AG09309 (cell line): ENCODE results near the gene ZNF648.

Source experiments
- DNase-seq: peaks from one replicate; pipeline ENCODE4 v3.0.0-alpha.2; 2010; ENCODE audit warnings: low read depth
- H3K4me3 ChIP-seq: 2 replicates; pipeline ENCODE4 v1.5.1; 2011; ENCODE audit warnings: mild to moderate bottlenecking, low read depth, low read length, moderate library complexity; ENCODE audit not compliant: control insufficient read depth
- TF ChIP-seq, protein P1 (sequence below): IDR thresholded peaks from 2 replicates; pipeline ENCODE4 v1.5.1; 2011; ENCODE audit warnings: mild to moderate bottlenecking, low read depth, low read length, inconsistent platforms; ENCODE audit not compliant: insufficient read depth, control insufficient read depth; ENCODE audit errors: missing control alignments

Gene ZNF648

DNA sequence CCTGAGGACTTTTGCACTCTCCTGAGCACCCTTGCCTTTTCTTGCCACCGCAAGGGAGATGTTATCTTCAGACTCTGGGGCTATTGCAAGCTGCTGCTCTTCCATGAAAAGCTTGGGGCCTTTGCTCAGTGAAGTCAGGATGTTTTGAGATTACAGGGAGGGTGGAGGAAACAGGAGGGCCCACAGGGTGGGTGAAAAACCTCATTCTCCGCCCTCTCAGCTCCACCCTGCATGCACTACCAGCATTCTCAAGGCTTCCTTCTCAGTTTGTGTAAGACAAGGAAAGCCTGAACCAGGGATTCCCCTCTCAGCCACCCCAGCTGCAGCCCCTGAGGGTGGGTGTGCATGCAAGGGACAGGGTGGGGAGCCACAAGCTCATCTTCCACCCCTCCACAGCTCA is 25.8 kb upstream of the ZNF648 start:
- DNase-seq: no peak
- no peak overlapping the region for H3K4me3 ChIP-seq
- TF ChIP-seq, protein P1, sequence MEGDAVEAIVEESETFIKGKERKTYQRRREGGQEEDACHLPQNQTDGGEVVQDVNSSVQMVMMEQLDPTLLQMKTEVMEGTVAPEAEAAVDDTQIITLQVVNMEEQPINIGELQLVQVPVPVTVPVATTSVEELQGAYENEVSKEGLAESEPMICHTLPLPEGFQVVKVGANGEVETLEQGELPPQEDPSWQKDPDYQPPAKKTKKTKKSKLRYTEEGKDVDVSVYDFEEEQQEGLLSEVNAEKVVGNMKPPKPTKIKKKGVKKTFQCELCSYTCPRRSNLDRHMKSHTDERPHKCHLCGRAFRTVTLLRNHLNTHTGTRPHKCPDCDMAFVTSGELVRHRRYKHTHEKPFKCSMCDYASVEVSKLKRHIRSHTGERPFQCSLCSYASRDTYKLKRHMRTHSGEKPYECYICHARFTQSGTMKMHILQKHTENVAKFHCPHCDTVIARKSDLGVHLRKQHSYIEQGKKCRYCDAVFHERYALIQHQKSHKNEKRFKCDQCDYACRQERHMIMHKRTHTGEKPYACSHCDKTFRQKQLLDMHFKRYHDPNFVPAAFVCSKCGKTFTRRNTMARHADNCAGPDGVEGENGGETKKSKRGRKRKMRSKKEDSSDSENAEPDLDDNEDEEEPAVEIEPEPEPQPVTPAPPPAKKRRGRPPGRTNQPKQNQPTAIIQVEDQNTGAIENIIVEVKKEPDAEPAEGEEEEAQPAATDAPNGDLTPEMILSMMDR: no peak

DNA sequence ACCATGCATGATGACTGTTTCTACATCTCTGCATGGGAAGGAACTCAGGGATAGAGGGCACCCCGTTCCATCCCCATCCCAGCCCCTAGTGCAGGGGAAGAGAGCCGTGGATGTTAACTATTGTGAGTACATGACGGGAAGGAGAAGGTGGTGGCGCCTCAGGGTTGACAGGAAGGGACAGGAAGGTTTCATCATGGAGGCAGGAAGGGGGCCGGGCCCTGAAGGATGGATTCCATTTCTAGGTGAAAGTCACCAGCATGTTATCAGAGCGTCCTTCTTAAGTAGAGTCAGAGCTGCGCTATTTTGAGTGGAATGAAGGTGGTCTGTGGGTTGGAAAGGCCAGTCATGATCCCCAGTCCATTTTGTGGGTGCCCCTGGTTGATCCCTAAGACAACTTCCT is 25.1 kb upstream of the ZNF648 start:
- no peak for DNase-seq
- TF ChIP-seq, protein P1: no peak
- H3K4me3 ChIP-seq: no peak overlapping the region

DNA sequence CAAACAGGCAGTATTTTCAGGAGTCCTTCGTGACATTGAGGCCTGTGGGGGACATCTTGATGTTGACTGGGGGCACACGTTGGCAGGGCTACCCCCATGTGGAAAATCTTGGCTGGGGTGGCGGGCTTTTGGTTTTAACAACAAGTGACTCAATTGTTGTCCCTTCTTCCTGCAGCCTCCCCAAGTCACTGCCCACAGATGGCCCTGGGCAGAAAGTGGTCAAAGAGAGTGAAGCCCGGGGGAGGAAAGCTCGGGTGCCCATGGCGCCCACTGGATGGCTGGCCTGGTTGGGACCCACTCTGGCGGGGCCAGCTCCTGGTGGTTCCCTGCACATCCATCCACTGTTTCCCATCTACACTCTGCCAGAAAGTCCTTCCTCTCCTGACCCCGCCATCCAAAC is 24.6 kb upstream of the ZNF648 start:
- TF ChIP-seq, protein P1: no peak
- no peak for DNase-seq
- no peak overlapping the region for H3K4me3 ChIP-seq

DNA sequence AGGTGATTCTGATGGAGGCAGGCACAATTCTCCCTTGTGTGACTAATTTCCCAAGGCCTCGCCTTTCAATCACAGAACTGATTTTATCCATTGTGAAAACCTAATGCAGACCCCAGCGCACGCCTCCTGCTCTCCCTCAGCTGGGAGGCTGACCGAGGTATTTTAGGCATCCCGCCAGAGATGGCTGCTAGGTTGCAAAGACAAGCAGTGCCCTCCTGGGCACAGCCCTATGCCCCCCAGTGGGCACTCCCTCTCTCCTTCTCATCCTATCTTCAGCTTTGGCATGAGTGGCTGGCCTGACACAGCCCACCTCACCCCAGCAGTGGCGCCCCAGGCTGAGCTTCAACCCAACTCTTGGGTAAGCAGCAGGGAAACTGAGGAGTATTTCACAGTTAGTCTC is 24.2 kb upstream of the ZNF648 start:
- TF ChIP-seq, protein P1: no peak
- no peak overlapping the region for H3K4me3 ChIP-seq
- no peak for DNase-seq

DNA sequence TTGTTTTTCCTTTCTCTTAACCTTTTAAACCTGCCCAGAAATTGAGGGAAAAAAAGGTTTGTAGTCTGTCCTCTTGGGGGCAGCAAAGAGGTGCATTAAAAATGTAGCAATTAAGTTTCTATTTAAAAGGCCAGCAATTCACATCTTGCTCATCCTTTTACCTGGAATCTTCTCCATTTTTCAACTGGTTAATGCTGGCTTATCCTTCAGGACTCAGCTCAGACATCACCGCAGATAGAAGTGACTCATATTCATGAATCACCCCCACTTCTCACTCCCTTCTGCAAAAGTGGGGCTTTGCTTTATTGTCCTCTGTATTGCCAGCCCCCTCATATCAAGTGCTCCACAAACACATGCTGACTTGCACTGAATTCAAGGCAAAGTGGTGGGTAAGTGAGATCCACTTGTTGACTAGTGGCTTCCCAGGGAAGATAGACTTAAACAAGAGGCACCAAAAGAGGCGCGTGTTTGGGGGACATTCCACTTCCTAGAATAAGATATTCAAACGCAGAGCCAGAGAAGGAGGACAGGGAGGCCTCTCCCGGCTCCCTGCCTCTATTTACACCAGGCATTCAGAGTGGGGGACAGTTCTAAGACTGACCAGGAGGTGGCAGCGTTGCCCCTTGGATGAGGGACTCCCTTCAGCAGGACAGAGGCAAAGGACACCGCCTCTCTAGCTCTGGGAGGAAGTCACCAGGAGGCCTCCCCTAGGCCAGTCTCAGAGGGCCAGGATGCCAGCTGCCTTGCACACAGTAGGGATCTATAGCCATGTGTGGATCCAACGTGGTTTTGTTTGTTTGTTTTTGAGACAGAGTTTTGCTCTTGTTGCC is 23.2 kb upstream of the ZNF648 start:
- peak; percentile 13 for DNase-seq
- TF ChIP-seq, protein P1: peak; percentile 82
- no peak overlapping the region for H3K4me3 ChIP-seq

DNA sequence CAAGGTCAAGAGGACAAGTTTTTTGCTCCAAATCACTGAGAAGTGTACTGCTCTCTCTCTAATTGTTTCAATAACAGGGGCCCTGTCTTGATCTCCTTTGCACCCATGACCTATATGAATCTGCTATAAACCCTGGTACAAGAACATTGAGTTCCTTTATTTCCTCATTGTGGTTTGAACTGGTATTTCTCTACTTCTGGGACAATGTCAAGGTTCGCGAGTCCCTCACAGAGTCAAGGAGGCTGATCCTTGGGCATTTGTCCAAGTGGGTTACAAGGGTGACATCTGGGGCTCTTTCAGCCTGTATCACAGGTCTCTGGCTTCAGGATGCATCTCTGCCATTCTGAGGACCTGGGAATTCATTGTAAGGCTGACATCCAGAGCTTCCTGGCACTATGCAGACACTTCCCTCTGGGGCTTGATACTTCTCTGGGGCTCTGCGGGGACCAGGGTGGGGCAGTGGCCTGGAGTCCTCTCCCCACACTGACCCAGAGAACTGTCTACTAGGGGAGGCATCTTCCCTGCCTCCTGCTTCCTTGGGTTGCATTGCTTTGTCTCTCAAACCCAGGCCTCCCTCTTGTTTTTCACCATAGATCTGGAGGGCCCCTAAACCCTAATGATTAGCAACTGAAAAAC is 22.5 kb upstream of the ZNF648 start:
- DNase-seq: no peak
- no peak overlapping the region for H3K4me3 ChIP-seq
- TF ChIP-seq, protein P1: no peak
